ENCODE results near the gene MGRN1.

DNA sequence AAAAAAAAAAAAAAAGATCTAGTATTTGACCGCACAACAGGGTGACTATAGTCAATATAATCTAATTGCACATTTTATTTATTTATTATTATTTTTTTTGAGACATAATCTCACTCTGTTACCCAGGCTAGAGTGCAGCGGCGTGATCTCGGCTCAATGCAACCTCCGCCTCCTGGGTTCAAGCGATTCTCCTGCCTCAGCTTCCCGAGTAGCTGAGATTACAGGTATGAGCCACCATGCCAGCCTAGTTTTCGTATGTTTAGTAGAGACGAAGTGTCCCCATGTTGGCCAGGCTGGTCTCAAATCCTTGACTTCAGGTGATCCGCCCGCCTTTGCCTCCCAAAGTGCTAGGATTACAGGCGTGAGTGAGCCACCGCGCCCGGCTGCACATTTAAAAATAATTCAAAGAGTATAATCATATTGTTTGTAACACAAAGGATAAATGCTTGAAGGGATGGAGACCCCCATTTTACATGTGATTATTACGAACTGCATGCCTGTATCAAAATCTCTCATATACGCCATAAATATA, 108.7 kb downstream of the MGRN1 start:
- TF ChIP-seq RAD21 (conservative IDR thresholded peaks at IDR 0.05) = no peak
- TF ChIP-seq TAF1 (IDR thresholded peaks at IDR 0.05; ENCODE audit: low read depth) = no peak

Data from neural cell (in vitro differentiated cells).